GM18873 (cell line): ENCODE results near the gene HNRNPF.
A peak's percentile ranks its signal among the peaks of the same experiment; 100 is the strongest.
"Not testable (repeated sequence)": the region's sequence is repeated elsewhere in the genome, so short reads cannot be mapped to it uniquely, and the experiment has no call there.

Experiments used
- ATAC-seq: cut with Tn5 transposase; IDR thresholded peaks from one replicate; pipeline ENCODE4 v1.9.1; 2021; ENCODE audit warnings: mild to moderate bottlenecking, moderate library complexity, moderate number of reproducible peaks; ENCODE audit not compliant: unreplicated experiment, low FRiP score

The HNRNPF gene

DNA sequence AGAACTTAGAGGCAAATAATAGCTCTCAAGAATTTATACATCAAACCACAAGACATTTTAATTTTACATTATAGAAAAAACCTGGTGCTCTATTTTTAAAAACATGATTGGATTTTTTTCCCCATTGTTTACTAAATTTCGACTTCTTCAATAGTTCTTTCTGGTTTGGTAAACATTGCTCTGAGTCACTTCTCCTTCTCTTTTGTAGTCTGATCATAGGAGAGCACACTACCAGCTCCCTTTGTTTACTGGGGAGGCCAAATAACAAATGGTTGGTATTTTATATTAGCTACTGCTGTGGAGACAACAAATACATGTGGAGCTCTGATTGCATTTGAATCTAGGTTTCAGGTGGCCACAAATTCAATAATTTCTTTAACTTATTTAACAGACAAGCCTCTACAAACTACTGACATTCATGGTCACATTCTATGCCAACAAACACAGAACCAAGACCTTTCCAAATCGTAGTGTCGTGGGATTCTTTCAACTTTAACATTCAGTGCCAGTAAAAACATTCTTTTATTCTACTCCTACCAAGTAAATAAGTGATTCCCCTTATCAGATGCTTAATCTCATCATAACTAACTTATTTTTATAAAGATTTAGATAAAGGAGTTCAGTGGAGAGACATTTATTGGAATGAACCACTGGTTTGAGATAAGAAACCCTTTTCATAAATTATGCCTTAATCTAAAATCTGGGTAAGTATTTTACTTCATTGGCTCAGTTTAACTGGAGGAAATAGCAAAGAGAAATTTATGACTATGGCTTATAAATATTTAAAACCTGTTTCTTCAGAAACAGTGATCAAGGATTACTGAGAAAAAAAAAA, 55.3 kb downstream of the HNRNPF start:
- ATAC-seq = no peak

DNA sequence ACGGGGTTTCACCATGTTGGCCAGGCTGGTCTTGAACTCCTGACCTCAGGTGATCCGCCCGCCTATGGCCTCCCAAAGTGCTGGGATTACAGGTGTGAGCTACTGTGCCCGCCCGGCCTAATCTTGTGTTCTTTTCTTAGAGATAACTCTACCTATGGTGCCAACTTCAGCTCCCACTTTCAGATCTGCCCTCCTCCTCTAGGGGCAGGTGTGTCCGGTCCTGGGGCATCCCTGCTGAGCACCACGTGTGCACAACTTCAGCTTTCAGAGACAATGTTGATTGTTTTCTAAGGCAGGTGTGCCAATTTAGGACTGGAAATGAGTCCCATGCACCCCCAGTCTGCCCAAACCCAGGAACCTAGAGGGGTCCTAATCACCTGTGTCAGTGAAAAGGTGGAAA, 56.0 kb downstream of the HNRNPF start:
- no peak for ATAC-seq

DNA sequence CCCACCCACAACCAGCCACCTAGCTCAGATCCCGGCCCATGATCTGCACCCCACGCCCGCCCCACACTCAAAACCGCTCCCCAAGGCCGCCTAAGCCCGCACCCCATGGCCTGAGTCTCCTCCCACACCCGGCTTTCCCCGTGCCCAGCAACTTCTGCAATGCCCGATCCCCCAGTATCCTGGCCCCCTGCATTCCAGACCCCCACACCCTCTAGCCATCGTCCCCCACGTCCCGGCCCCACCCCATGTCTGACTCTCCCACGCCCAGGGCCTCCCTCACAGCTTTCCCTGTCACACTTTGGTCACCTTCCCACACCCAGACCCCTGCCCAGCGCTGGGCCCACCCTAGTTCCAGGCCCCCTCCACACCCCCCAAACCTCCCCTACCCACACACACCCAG, 57.7 kb downstream of the HNRNPF start:
- ATAC-seq = no peak

- no peak for ATAC-seq
These were observed 58.3 kb downstream of the HNRNPF start for GRCh38 chr10:43350686-43351085.

GRCh38 chr10:43350156-43350555, 58.8 kb downstream of the HNRNPF start:
- no peak for ATAC-seq

DNA sequence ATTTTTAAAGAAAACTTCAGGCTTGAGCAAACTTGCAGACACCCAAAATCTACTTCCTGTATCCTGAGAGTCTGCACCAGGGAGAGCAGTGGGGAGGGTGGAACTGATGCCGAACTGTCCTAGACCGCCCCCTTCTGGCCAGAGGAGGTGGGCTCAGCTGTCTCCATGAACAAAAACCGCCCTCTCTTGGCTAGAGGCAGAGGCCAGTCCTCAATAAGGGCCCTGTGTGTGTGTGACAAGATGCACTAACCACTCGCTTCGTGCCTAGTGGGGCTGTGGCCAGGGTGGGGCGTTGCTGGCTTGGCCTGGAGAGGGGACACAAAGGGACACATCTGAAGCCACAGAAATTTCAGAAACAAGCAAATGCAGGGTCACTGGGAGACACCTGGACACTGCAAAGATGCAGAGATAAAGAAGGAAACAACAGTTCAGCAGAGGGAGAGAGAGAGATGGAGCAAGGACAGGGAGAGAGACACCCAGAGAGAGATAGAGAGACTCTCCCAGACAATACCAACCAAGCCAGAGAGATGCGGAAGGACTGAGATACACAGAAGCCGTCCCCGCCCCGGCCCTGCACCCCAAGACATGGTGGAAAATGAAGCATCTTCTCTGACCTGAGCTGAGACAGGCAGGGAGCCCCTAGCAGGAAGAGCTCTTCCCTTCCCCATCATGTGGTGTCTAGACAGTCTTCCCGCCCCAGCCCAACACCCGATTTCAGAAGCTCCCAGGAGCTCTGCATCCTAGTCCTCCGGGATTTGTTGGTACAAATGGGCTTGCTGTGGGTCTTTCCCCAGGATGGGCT, 60.3 kb downstream of the HNRNPF start:
- peak; percentile 96 for ATAC-seq

DNA sequence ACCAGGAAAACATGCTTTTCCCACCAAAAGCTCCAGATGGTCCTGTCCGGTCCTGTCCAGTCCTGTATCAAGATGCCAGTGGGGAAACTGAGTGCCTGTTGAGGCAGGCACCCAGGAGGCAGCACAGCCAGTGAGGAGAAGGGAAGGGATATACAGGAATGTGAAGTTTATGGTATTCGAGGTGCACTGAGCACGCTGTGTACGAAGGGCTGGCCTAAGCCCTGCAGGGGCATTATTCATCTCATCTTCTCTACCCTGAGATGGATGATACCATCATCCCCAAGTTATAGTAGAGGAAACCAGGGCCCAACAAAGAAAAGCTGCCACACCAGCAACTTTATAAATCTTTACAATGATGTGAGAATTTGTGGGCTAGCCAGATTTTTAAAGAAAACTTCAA, 61.0 kb downstream of the HNRNPF start:
- no peak for ATAC-seq

GRCh38 chr10:43344051-43344450, 64.9 kb downstream of the HNRNPF start:
- no peak for ATAC-seq

DNA sequence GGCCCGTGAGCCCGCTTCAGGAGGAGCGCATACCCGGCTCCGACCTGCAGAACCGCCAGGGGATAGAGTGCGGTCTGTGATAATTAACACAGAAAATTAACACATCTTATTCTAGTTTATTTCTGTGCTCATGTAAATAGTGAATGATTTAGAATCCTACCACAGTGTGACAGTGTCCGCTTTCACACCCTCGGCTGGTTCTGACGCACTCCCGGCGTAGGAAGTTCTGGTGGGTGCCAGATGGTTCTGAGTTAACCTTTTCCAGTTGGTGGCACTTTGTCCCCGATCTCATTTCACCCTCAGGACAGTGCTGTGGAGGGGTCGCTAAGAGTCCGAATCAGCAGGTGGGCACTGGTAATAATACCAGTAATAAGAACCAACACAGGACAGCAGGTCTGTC, 65.9 kb downstream of the HNRNPF start:
- no peak for ATAC-seq

DNA sequence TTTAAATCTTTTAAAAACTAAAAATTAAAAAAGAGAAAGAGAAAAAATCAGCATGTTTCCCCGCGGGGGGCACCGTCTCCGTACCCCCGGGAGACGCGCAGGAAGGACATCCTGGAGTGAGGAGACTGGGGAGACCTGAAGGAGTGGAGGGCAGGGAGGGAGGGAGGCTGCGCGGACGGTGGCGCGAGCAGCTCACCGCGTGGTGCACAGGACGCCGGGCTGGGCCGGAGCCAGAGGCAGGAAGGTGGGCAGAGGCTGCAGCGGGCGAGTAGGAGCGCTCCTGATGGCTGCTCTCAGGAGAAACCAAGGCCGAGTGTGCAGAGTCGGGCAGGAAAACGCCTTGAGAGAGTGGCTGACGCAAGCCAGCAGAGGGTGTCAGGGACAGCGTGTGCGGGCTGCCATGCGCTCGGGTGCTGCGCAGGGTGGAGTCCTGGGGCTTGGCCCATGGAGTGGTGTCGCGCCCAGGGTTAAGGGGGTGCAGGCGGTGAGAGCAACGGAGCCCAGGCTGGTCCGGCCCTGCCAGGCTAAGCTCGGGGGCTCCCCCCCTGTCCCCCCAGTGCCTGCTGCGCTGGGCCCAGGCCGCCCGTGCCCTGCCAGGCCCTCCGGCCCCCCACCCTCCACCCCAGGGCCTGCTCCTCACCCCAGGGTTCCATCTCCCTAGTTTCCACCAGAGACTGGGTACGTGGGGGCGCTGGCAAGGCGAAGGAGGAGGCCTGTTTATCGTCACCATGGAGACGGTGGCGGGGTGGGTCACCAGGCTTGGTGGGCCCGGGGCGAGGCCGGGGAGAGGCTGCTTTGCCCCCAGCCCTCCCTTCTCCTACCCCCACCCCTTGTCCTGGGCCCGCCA, 66.5 kb downstream of the HNRNPF start:
- ATAC-seq = no peak

GRCh38 chr10:43341450-43341849, 67.5 kb downstream of the HNRNPF start:
- ATAC-seq = no peak

DNA sequence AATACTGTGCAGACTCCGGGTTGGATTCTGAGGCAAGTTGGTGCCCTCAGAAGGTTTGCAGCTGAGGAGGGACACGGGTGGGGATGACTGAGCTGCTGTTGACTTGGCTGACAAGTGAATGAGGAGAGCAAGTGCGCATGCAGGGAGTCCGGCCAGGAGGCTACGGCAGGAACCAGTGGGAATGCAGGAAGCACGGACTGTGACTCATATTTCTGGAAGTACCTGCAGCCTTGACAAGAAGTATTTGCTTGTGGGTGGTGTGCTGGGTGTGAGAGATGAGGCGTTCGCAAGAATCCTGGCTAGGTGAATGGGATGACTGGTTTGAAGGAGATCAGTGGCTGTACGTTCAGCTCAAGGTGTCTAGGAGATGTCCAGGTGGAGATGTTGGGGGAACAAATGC, 68.4 kb downstream of the HNRNPF start:
- no peak for ATAC-seq

GRCh38 chr10:43340101-43340500, 68.9 kb downstream of the HNRNPF start:
- no peak for ATAC-seq

GRCh38 chr10:43339136-43339535, 69.8 kb downstream of the HNRNPF start:
- no peak for ATAC-seq

DNA sequence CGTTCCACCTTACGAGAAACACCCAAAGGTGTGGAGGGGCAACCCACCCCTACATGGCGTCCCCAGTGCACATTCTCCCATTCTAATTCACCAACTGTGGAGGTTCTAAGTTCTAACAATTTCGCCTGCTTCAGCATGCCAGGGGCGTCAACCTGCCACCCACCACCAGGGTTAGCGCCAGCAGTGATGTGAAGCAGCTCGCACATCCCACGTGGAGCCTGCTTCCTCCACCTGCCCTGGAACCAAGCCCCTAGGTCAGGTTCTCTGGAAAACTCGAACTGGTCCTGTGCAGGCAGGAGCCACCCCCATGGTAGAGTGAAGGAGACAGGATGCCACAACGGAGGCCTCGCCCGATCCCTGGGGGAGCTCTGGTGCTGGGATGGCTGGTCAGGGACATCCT, 70.9 kb downstream of the HNRNPF start:
- ATAC-seq = no peak

GRCh38 chr10:43337536-43337935, 71.5 kb downstream of the HNRNPF start:
- ATAC-seq = not testable (repeated sequence)

- ATAC-seq = no peak
These were observed 72.2 kb downstream of the HNRNPF start for GRCh38 chr10:43336641-43337318.

DNA sequence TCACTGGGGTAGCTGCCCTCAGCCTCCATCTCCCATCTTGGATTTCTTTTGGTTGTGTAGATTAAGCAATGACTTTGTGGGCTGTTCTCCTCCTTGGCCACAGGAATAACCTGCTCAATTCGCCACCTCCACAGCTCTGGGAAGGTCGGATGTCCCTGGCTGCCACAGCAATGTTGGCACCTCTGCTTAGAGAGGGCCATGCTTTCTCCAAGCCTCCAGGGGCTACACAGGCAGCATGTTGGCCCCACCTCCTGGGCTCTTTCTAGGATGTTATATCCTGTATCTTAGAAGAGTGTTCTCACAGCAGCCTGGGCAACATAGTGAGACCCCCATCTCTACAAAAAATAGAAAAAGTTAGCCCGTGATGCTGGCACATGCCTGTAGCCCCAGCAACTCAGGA, 72.9 kb downstream of the HNRNPF start:
- no peak for ATAC-seq
